Suppressor macrophage treated with lipopolysaccharide for 1 hour (primary cell): ENCODE results near the gene ETV7.
A peak's percentile ranks its signal among the peaks of the same experiment; 100 is the strongest.
"Not testable (repeated sequence)": the region's sequence is repeated elsewhere in the genome, so short reads cannot be mapped to it uniquely, and the experiment has no call there.

Experiments
- DNase-seq, 3 donors: peaks; one replicate each; pipeline ENCODE4 v3.0.0-alpha.2; 2020 to 2022

ETV7 gene

DNA sequence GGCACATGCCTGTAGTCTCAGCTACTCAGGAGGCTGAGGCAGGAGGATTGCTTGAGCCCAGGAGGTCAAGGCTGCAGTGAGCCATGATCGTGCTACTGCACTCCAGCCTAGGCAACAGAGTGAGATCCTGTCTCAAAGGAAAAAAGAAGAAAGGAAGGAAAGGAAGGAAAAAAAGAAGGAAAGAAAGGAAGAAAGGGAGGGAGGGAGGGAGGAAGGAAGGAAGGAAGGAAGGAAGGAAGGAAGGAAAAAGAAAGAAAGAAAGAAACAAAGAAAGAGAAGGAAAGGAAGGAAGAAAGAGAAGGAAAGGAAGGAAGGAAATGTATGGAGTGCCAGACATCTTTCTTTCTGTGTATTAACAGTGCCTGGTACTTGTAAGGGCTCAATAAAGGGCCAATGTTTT lies 49.2 kb downstream of the ETV7 start:
- DNase-seq: not testable (repeated sequence)

DNA sequence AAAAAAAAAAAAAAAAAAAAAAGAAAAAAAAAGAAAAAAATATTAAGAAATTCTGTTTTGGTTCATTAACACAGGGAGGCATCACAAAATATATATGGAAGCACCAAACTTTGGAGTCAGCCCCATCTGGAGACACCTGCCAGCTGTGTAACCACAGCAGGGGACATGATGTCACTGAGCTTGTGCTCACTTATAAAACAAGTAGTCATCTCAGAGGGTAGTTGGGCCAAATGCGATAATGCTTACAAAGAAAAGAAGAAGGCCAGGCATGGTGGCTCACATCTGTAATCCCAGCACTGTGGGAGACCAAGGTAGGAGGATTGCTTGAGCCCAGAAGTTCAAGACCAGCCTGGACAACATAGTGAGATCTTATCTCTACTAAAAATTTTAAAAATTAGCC lies 49.7 kb downstream of the ETV7 start:
- no peak for DNase-seq

DNA sequence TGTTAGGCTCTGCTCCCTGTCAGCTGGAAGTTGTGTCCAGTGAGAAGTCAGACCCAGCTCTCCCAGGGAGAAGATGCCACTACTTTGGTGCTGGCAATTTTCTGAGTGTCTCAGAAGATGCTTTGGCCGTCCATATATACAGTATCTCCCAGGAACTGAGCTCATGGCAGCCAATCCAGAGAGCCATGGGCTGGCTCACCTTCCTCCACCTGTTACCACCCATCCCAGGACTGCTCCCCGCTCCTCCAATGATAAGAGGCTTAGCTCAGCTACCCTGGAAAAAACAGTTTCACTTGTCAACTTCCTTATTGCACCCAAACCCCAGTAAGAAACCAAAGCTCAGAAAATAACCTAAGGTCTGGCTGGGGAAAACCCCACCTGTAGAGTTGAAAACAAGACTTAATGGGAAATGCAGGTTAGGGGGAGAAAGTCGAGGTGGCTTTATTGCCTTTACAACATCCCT lies 50.7 kb downstream of the ETV7 start, which contains the start of gene BNIP5:
Gene BNIP5 (minus strand): TSS at position 110 of the 463 bp plus-strand sequence. CDS start 6,198 bp downstream, outside the sequence.
- no peak for DNase-seq

DNA sequence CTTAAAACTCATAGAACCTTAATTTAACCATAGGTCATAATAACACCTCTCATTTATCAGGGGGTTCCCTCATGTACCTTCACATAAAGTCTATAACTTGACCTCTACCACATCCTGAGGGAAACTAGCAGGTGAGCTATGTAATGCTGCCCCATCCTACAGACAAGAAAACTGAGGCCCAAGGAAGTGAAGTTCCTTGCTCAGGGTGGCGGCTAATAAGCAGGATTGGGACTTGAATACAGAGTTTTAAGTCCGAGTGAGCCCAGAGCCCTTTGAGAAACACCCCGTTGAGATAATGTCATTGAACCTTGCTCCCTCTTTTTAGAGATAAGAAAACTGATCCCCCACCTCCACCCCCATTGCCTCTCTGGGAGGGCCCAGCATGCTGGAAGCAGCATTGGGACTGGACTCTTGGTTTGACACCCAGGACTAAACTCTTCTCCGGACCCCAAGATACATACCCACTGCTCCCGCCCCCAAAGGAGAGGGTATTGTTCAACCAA lies 51.2 kb downstream of the ETV7 start:
- DNase-seq: no peak

DNA sequence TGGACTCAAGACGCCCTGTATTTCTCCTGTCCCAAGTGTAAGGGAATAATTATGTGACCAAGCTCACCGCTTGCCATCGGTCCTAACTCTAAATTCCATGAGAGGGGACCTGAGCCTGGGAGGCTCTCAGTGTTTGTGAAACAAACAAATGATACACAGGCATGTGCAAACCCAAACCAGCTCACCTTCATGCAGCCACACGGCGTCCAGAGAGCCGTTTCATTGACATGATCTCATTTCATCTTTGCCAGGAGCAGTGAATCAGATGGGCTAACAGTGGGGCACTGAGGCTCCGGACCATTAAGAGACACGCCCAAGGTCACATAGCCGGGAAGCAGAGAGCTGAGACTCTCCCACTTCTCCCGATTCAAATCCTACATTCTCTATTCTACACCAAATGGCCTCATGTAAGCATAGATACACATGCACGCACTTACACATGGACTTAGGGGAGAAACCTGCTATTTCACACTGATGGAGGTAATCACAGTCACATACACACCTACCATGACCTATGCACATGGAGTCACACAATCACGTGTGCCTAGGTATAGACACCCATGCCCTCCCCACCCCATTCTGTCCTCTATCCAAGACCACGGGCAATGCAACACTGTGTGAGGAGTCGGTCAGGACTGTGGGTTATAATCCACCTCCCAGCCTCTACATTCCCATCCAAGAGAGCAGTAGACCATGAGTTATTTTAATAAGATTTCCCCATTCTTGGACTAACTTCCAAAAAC lies 51.8 kb downstream of the ETV7 start:
- DNase-seq: no peak

DNA sequence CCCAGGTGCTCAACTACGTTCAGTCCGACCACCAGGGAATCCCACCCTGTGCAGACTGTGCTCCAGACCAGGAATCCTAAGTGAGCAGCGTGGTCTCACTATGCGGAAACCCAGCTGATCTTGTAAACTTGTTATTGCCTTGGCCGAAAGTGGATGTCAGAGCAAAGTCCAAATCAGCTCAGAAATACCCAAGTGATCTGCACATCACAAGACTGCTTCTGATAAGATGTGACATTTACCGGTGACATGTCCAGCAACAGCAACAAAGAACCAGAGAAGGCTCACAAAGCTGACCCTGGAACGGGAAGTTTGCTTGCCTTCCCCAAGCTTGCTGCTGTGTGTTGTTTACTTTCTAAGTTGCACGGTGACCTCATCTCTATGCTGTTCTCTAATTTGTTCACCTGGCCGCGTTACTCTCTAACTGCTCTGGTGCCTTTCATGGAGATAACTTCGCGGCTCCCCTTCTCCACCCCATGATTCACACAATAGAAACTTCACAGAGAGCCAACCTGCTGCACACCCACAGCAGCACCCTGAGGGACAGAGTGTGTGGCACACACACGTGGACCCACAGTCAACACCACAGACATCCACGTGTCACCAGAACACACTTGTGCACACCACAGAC lies 52.5 kb downstream of the ETV7 start:
- no peak for DNase-seq

DNA sequence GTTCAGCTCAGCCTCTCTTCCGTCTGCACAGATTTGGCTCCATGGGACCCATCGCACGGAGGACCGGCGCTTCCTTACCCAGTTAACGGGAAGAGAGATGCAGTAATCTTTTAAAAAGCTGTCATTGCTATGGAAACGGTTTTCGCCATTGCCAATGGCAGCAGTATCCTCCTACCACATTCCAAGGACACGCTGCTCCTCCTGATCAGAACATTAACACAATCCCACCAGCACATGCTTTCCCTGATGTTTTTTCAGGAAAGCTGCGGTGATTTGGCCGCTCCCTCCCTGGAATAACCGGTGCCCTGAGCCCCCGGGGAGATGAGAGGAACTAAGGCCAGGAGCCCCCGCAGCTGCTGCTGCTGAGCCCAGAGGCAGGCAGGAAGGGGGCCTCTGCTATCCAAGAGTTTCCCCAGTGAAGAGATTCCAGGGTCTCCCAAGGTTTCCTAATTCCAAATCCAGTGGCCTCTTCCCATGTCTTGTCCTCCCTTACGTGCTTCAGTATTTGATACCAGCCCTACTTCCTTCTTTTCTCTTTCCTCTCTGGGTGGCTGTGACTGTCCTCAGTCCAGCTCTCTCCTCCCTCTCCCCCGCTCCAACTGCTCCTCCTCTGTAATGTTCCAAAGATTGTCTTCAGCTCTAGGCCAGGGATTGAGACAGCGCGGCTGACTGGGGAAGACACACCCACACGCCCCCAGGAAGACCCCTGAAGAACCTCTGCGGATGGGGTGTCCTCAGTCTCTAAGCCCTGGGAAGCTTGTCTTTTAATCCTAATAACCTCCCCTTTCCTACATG lies 53.3 kb downstream of the ETV7 start:
- no peak for DNase-seq

DNA sequence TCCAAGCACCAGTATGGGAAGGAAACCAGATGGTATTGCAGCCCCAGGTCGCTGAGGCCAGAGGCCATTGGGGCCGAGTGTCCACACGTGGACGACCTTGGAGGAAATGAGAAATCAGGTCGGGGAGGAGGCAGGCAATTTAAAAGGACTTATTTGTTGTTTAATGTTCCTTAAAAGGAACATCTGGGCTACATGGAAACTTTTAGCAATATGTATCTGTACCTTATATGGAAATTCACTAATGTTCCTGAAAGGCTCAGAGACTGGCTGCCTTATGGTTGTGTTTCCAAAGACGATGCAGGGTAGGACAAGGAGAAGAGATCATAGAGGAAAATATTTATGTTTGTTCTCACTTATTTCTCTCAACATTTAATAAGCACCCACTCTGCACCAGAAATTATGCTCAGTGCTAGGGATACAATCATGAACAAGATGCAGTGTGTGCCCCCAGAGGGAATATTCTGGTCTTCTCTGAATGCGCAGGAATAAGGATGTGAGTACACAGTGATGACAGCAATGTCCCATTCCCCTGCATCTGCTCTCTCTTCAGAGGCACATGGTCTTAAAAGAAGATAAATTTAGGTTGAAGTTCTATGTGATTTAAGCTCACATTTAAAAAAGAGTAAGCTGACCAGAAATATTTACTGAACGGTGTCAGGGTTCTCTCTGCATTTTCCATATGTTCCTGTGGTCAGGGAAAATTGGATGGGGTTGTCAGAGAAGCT lies 54.1 kb downstream of the ETV7 start:
- no peak for DNase-seq

- DNase-seq: no peak
Measured at GRCh38 chr6:36331381-36331780, 56.1 kb downstream of the ETV7 start.

GRCh38 chr6:36330366-36330765 lies 57.1 kb downstream of the ETV7 start:
- no peak for DNase-seq

DNA sequence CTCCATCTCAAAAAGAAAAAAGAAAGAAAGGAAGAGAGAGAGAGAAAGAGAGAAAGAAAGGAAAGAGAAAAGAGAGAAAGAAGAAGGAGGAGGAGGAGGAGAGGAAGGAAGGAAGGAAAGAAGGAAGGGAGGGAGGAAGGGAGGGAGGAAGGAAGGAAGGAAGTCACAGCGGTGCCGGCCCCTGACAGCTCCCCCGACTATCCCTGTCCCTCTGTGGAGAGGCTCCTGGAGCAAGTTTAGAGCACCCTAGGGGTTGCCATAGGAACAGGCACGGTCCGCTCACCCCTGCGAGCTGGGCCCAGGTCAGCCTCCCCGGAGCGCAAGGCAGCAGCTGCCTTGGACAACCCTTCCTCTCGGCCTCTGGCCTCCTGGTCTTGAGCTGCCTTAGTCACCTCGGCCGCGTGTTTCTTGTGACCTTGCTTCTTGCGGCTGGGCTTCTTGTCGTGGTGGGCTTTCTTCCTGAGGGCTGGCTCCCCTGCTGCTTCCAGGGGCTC lies 57.6 kb downstream of the ETV7 start:
- DNase-seq: no peak

DNA sequence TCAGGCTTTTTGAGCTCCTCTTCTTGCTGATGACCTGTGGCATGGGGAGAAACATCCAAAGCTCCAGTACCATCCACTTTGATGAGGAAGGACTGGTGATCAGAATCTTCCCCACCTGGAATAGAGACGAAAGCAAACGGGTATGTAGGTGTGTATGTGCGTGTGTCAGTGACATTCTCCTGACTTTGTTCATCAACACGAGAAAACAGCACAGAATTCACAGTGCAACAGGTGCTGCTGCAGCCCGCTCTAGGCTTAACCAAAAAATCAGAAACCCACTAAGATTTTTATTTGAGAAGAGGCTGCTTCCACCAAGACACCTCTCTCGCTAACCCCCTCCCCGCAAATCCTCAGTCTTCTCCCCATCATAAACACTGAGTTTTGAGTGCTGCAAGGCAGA lies 58.9 kb downstream of the ETV7 start:
- DNase-seq: no peak

- DNase-seq: no peak
Measured at GRCh38 chr6:36327919-36328236, 59.6 kb downstream of the ETV7 start.

DNA sequence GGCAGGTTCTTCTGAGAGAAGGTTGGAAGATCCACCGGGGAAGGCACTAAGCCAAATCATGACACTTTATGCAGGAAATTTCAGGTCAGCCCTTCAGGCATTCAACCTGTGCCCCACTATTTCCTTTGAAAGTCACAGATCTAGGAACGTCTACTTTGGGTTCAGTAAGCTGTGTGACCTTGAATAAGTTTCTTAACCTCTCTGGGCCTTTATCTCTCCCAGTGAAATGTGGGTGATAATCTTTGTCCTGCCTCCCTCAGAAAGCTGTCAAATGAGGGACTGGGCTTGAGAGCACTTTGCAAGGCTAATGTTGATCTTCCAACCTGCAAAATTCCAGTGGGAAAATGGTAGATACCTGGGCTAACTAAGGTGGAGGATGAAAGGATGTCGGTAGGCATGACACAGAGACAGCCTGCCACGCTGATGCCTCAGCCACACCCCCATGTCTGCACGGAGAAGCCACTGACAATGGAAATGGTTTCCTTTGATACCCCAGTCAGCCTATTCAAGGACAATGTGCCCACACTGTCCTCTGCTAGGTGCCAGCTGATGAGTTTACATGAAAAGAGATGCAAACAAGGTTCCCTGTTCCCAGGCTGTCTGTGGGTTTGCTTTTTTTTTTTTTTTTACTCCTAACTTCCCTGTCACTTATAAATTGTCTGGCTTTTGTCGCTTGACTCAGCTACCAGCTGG lies 60.1 kb downstream of the ETV7 start:
- DNase-seq: peak in 2 of 3 donors; percentile 27 to 39

GRCh38 chr6:36326356-36326995 lies 61.0 kb downstream of the ETV7 start:
- no peak for DNase-seq

DNA sequence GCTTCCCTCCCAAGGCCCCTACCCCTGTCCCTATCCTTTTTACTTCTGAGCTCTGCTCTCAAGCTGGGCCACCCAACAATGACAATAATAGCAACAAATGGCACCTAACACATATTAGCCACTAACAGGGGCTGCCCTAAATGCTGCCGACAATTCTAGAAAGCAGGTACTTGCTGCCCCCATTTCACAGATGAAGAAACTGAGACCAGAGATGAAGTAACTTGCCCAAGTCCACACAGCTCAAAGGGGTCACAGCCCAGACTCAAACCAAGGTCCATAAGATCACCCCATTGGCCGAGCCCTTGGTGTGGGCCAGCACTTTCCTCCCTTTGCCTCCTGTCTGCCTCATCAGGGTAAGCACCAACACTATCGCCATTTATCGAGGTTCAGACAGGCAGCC lies 62.8 kb downstream of the ETV7 start:
- no peak for DNase-seq

- DNase-seq: no peak
Measured at GRCh38 chr6:36324191-36324590, 63.3 kb downstream of the ETV7 start.

DNA sequence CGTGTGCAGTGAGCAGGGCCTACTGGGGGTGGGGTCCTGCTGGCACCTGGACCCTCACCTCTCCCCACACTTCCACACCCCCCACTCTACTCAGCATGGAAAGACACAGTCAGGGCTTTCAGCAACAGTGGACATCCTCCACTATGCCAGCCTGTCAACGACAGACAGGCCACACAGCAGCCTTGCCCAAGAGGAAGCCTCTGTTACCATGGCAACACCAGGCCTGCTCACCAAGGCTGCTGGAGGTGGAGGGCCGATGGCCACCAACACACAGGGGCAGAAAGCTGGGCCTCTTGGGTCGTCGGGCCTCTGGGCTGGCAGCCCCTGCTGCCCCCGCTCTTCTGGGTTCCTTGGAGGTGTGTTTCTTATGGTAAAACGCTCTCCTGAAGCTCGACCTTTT lies 64.4 kb downstream of the ETV7 start:
- peak; percentile 50 to 54 (median 53) for DNase-seq

DNA sequence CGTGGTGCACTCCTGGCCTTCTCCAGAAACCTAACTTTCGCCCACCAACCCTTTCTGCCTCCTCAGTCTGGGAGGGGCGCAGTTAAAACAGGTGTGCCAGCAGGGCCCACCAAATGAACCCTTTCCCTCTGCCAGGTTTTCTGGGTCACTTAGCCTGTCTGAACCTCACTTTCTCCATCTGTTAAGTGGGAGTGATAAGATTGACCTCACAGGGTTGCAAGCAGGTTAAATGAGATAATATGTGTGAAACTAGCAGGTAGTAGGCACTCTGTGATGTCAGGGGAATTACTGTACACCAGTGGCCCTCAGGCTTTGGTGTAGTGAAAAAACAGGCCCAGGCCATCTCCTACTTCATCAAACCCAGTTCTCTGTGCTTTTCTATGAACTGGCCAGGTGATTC lies 64.9 kb downstream of the ETV7 start:
- no peak for DNase-seq

- DNase-seq: no peak
Measured at GRCh38 chr6:36320475-36320874, 67.0 kb downstream of the ETV7 start.

DNA sequence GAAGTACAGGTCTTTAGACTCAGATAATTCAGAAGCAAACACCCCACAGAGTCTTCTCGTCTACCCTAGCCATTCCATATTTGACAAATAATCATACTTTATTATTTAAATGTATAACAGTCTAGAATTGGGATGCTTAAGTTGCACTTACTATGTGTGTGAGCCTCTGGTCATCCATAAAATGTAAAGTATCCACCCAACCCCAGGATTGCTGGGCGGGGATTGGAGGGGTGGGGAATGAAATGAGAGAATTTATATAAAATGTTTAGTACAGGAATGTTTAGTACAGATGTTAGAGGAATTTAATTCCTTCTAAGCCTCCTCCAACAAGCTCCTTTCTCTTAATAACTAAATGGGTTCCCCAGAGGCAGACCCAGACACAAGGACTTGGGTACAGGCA lies 67.6 kb downstream of the ETV7 start:
- no peak for DNase-seq

DNA sequence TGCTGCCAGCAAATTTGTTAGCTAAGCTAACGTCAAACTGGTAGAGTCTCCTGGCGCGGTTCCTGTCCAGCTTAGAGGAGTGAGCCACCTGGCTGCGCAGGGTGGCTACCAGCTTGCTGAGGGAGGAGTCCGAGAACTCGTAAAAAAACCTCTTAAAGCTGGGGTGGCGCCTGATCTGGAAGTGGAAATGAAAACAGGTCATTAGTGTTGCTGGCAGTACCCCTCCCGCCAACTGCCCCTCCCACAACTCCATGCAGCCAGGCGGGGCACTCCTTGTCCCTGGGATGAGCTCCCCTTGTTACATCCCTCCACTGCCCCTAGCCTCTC lies 68.1 kb downstream of the ETV7 start:
- DNase-seq: no peak
